T-helper 22 cell (primary cell): ENCODE data around the gene SNX30.

Experiments used
- DNase-seq: peaks from one replicate; pipeline ENCODE4 v3.0.0-alpha.2; 2020; ENCODE audit warnings: low read depth

Gene SNX30

DNA sequence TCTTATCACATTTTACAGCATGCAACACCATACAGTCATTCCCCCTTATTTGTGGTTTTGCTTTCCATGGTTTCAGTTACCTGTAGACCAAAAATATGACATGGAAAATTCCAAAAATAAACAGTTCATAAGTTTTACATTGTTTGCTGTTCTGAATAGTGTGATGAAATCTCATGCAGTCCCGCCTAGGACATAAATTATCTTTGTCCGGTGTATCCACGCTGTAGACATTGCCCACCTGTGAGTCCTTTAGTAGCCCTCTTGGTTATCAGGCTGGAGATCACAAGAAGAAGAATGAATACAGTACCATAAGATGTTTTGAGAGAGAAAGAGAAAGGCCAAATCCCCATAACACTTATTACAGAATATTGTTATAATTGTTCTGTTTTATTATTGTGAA, 72.1 kb downstream of the SNX30 start:
- no peak for DNase-seq

- DNase-seq = no peak
Observed at GRCh38 chr9:112823257-112823656, 72.7 kb downstream of the SNX30 start.

- no peak for DNase-seq
Observed at GRCh38 chr9:112831281-112831851, 80.8 kb downstream of the SNX30 start.

- DNase-seq = no peak
Observed at GRCh38 chr9:112831969-112832368, 81.4 kb downstream of the SNX30 start.

- DNase-seq = no peak
Observed at GRCh38 chr9:112833081-112833480, 82.5 kb downstream of the SNX30 start.

- no peak for DNase-seq
Observed at GRCh38 chr9:112836394-112836793, 85.8 kb downstream of the SNX30 start.

- DNase-seq = no peak
Observed at GRCh38 chr9:112838342-112838741, 87.8 kb downstream of the SNX30 start.

GRCh38 chr9:112839331-112839730, 88.8 kb downstream of the SNX30 start:
- no peak for DNase-seq

DNA sequence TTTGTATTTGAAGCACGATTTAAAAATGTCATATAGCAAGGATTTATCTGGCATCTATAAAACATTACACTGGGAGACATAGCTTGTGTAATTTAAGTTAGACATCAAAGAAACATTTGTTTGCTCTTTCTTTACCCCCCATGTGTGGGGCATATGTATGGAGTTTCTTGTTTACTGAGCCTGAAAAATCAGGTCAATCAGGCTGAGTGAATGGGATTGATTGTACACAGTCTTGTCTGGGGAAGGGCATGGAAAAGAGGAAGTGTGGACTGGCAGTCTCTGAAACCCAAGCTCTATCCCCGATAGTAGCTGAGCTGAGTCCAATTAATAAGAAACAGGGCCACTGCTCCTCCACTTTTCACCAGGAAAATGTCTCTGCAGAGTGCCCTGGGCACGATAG, 90.7 kb downstream of the SNX30 start:
- no peak for DNase-seq

- no peak for DNase-seq
Observed at GRCh38 chr9:112842555-112842954, 92.0 kb downstream of the SNX30 start.

- peak; percentile 27 for DNase-seq
Observed at GRCh38 chr9:112844771-112845542, 94.4 kb downstream of the SNX30 start.

DNA sequence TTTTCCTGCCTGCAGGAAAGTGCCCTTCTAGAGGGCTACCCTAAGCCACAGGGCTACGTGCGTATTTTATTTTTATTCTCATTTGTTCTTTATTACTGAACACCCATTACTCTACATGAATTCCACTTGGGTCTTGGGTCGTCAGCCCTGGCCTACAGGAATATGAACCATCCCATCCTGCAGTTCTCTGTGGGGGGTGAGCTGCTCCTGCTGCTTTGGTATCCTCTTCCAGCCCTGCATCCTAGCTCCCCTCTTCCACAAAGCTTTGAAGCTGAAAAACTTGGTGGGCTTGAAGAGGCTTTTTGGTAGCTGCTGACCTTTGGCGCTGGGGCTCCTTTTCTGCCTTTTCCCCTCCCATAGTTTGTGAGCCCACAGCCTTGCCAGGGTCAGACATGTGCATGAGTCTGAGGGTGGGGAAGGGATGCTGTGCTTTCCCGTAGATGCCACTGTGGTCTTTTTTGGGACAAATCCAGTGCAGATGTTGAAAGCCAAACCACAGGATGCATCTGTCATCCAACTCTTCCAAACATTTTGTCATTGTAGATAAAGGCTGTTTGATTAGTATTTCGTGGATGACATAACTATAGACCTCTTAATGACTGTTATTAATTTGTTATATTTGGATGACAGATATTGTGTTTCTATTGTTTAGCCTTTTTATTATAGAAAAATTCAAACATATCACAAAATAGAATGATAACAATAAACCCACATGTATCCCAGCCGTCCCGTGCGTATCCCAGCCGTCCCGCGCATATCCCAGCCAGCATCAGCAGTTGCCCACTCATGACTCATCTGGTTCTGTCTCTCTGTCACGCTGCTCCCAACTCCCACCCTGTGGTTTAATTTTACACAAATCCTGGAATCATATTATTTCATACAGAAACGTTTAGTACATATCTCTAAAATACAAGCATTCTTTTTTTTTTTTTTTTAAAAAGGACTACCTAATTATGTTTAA, 96.2 kb downstream of the SNX30 start:
- DNase-seq = no peak

DNA sequence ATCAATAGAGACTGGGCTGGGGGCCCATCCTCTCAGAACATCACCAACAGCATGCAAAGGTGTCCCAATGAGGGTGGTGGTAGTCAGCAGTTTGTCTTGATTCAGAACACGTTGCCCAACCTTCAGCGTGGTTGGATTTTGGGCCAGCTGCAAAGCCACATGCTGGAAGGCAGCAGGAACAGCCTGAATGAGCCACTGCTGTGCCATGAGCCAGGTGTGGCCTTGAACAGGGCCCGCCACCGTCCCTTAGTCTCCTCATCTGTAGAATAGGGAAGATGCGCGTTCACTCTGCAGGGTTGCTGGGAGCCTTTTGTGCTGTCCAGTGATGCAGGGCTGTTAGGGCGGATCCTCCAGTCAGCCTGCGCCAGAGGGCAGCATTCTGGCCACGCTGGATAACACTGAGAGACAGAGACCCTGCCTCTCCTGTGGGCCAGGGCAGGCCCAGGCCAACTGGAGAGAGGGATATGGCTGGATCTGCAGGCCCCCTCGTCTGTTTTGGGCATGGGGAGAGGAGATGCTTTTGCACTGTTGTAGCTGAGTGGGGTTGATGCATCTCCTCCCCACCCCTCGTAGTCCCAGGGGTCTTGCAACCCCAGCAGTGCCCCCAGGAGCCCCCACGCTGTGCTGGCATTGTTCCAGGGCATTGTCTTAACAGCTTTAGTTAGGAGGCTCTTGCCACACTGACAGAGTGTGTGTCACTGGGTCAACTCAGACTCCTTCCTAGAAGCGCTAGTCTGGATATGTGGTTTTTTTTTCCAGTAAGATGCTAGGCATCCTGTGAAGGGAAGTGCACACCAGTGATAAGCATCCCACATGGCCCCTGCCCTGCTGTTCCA, 98.0 kb downstream of the SNX30 start:
- DNase-seq = no peak

DNA sequence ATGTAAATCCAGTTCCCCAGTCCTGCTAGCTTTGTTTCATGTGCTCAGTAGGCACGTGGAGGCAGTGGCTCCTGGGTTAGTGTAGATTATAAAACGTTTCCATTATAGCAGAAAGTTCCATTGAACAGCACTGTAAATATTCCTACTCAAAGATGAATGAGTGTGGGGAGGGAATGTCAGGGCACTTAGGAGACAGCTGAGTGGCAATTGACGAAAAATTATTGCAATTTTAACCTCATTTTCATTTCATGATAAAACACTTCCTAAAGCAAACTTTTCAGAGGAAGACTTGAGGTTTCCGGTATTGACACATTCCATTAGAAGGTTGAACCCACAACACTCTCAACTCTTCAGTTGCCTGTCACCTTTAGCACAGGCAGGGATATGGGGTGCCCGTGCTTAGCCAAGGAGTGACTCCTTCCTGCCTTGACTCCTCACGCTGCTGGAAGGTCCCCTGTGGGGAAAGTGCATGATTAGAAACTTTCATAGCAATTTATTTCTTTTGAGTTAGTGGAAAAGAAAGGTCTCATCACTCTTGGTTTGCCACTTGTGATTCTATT, 98.9 kb downstream of the SNX30 start:
- DNase-seq = no peak

- DNase-seq = no peak
Observed at GRCh38 chr9:112850840-112851239, 100.3 kb downstream of the SNX30 start.

GRCh38 chr9:112852741-112853504, 102.4 kb downstream of the SNX30 start:
- DNase-seq = no peak

DNA sequence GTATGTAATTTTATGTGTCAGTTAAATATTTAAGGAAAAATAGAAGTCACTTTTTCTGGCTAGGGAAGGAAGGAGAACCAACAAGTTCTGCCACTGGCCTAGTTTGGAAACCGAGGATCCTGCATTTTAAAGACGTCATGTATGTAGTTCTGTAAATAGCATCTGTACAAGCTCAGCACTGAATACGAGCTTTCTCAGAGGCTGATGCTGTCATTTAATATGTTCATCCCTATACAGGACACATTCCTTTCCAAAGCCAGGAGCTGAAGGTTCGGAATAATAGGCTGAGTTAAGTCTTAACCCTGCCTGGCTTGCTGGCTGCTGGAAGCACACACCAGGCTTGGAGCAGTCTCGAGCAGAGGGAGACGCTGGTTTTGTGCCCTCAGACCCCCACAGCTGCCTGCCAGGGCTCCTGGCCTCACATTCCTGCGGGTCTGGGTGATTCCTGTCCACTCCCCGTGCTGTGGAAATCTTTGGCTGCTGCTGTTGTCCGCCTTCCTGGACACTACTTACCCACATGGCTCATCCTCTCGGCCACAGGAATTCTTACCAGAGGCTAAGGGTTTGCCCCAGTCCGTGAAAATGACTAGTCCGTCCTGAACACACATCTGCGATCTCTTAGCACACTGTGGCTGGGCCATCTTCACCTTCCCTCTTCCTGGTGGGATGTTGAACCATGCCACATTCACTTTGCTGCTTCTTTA, 103.5 kb downstream of the SNX30 start:
- DNase-seq = no peak

DNA sequence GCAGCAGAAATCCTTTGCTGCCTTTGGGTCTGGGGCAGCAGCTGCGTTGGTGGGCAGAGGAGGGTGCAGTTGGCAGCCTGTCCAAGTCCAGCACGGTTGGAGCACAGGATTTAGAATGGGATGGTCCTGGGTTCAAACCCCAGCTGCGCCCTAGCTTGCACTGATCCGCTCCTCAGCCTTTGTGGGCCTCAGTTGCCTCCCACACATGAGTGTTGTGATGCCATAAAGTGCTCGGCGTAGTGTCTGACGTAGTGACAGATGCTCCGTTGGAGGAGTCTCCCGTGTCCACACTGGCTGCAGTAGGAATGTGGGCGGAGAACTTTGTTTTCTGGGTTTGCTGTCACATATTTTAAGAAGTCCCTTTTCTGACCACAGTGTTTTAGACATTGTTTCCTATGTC, 104.1 kb downstream of the SNX30 start:
- no peak for DNase-seq

DNA sequence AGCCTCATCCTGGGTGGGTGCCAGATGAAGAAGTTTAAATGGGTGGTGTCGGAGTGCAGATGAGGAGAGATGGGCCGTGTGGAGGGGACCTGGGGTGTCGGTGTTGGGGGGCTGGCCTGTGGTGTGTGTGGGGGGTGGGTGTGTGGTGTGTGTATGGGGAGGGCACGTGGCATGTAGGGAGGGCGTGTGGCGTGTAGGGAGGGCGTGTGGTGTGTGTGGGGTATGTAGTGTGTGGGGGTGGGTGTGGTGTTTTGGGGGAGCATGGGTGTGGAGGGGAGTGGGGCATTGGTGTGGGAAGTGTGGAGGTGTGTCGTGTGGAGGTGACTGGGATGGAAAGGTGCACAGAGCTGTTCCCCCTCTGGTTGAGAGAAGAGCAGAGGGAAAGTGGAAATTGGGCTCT, 105.6 kb downstream of the SNX30 start:
- no peak for DNase-seq

DNA sequence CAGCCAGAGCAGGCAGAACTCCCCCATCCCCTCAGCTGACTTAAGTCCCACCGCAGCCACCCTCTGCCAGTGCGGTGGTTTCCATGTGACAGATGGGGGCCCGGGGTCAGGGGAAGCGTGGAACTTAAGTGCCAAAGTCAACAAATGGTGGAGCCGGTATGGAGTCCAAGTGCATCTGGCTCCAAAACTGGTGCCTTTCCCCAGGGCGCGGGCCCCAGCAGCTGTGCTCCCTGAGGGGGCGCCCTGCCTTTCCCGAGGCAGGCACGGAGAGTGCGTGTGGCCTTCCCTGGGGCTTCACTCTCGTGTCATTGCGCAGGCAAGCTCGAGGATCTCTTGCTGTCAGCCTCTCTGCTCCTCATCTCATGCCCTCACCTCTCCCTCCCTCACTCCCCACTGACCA, 106.3 kb downstream of the SNX30 start:
- no peak for DNase-seq
